GM19395 (cell line): ENCODE measurements around the gene LRRC56.

Source experiments
- ATAC-seq: cut with Tn5 transposase; IDR thresholded peaks from one replicate; pipeline ENCODE4 v1.9.1; 2021; ENCODE audit warnings: mild to moderate bottlenecking, moderate library complexity; ENCODE audit not compliant: unreplicated experiment

The LRRC56 gene

DNA sequence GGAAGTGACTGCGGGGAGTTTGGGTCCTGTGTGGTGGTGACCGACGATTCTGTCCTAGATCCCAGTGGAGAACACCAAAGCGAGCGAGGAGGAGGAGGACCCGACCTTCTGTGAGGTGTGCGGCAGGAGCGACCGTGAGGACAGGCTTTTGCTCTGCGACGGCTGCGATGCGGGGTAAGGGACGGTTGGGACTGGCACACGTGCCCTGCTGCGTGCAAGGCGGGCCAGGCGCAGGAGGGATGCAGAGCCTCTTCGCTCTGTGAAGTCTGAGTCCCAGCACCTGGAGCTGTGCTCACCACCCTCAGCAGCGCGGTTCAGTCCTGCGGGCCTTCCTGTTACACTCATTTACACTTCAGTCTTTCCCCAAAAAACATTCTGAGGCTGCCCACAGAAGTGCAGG, 55.2 kb downstream of the LRRC56 start:
- ATAC-seq, result no peak

DNA sequence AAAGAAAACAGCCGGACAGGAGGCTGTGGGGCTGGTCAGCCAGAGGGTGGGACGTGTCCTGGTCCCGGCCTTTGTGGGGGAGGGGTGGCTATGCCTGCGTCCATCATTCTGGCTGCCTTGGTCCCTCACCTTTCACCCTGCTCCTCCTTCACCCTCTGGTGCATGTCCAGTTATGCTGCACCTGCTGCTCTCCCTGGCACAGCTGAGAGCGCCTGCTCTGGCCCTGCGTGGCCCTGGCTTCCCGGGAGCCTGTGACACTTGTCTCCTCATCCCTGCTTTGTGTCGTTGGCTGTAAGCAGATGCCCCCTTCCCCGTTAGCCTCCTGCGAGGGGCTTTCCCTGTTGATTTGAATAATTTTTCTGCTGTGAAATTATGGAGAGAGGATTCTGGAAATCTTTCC, 55.6 kb downstream of the LRRC56 start:
- no peak for ATAC-seq

DNA sequence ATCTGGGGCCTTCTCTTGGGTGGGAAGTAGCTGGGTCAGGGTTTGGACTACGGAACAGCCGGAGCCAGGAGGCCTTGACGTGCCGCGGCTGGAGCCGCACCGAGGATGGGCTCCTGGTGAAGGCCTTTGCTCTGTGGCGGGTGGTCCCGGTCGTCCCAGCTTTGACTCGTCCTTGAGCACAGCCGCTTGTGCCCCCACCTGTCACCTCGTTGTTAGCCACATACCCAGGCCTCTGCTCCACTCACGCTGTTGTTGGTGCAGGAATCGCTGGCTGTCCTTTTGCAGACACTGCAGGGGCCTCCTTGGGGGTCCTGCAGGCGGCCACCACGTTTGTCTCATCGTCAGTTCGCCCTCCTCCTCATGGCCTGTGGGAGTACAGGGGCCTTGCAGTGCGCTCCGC, 56.0 kb downstream of the LRRC56 start:
- no peak for ATAC-seq

DNA sequence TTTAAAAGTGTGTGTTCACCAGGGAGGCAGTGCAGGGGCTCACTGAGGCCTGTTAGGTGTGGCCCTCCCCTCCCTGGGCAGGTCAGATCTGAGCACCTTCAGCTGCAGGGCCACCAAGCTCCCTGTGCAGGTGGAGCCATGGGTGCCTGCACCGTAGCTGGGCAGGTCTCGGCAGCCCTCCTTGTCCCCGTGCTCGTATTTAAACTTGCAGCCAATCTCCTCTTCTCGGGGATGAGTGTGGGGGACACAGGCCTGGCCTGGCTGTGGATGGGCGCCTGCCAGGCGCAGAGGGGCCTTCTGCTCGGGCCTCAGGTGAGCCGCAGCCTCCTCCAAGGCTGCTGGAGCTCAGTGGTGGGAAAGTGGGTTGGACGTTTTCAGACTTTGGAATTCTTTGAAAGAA, 58.1 kb downstream of the LRRC56 start:
- ATAC-seq, result no peak

DNA sequence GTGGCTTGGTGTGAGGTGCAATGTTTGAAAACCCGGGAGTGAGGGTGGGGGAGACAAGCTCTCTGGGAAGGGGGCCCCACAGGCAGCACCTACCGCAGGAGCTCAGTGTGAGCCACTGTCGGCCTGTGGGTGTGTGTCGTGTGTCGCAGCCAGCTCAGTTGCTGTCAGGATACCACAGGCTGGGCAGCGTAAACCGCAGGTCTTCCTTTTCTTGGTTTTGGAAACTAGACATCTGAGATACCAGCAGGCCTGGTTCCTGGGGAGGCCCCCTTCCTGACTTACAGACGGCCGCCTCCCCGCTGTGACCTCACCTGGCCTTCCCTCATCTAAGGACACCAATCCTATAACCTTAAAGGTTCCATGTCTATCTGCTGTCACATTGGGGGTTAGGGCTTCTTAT, 59.0 kb downstream of the LRRC56 start:
- ATAC-seq, result no peak

DNA sequence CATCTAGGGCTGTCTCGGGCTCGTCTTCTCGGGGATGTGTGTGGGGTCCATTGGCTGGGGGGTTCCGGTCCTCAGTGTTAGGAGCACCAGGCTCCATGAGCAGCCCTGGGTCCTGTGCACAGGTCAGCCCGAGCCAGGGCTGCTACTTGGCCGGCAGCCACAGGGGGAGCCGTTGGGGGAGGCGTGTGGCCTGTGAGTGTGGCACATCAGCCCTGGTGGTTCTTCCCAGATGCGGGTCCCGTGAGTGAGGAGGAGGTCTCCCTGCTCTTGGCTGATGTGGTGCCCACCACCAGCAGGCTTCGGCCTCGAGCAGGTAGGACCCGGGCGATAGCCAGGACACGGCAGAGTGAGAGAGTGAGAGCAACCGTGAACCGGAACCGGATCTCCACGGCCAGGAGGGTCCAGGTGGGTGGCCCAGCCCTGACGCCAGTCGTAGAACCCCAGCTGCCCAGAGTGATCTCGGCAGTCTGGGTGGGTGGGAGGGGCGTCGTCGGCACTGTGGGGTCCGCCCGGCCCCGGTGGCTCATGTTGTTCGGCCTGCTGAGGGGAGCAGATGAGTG, 59.9 kb downstream of the LRRC56 start:
- no peak for ATAC-seq

DNA sequence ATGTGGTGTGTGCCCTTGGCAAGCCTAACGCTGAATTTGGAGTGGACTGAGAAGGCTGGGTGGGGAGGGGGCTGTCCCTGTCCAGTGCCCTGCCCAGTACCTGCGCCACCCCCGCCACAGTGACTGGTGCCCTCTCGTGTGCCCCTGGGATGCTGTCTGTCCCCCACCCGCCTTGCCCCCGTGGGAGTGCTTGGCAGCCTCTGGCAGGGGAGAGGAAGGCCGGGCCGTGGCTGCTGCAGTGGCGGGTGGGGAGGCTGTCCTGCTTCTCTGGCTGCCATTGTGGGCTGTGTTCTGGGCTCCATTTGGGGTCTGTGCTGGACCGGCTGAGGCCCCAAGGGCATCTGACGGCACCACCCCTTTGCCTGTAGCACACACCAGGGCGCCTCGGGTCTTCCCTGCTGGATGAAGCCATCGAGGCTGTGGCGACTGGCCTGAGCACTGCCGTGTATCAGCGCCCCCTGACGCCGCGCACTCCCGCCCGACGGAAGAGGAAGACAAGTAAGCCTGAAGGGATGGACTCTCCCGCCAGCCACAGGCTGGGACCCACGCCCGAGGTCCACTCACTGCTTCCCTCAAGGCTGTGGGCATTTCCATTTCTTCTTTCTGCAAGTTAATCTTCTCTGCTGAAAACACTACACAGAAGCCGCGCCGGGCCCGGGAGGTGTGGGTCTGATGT, 60.8 kb downstream of the LRRC56 start:
- no peak for ATAC-seq

DNA sequence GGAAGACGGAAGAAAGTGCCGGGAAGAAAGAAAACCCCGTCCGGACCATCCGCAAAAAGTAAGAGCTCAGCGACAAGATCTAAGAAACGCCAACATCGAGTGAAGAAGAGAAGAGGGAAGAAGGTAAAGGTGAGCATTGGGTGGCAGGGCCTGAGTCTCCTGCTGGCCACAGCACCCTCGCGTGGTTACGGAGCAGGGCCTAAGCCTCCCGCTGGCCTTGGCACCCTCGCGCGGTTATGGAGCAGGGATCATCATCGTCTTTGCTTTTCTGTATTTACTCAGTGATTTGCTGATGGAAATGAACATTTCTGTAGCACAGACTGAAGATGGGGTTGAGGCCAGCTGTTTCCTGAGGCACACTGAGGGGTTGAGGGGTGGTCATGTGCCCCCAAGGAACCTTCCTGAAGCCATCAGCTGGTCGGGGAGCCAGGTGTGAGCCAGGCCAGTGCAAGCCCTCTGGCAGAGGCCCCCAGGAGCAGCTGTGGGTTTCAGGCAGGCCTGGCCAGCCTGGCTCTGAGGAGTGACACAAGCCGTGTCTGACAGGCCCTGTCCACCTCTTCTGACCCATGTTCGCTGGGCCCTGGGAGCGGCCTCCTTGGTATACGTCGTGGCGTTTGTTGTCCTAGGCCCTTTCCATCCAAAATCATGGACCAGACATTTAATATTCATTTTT, 64.4 kb downstream of the LRRC56 start:
- no peak for ATAC-seq

DNA sequence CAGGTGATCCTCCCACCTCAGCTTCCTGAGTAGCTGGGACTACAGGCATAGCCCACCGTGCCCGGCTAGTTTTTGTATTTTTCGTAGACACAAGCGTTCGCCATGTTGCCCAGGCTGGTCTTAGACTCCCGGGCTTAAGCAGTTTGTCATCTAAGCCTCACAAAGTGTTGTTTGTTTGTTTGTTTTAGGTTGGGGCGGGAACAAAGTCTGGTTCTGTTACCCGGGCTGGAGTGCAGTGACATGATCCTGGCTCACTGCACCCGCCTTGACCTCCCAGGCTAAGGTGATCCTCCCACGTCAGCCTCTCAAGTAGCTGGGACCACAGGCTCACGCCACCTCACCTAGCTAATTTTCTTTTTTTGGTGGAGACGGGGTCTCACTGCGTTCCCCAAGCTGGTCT, 65.8 kb downstream of the LRRC56 start:
- ATAC-seq, result no peak
